ENCODE results near the gene CAB39. TPM values are rescaled to one million over a fixed set of nuclear protein-coding genes. Genes with fewer than 3 reads are reported as not detected.

CAB39 gene
- polyA plus RNA-seq, 1 of the 3 experiments (the other 2 are of a cell fraction), result 15.7 TPM

DNA sequence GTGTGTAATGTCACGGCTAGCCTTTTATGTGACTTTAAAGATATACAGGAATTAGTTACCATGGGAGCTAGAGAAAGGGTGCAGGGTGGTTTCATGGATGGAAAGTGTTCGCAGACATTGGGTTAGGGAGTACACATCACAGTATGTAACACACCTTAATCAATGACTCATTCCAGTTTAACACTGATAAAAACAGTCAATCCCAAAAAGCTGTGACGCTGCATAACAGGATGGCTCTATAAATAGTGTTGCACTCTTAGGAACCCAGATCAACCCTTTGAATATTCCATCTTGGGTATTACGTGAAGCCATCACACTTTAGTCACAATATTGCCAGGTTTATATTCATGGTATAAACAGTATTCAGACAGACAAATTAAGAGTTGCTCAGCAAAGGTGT is 33.6 kb downstream of the CAB39 start (continued):
- TF ChIP-seq MXI1 (IDR thresholded peaks at IDR 0.05; ENCODE audit: low read depth, low read length), result no peak
- no peak for TF ChIP-seq EZH2phosphoT487 (IDR thresholded peaks at IDR 0.05; ENCODE audit: borderline replicate concordance, low read depth)
- TF ChIP-seq SIN3A (IDR thresholded peaks at IDR 0.05; ENCODE audit: borderline replicate concordance, low read depth, low read length), result no peak
- TF ChIP-seq FOXM1 (IDR thresholded peaks at IDR 0.05; ENCODE audit: low read depth), result no peak

DNA sequence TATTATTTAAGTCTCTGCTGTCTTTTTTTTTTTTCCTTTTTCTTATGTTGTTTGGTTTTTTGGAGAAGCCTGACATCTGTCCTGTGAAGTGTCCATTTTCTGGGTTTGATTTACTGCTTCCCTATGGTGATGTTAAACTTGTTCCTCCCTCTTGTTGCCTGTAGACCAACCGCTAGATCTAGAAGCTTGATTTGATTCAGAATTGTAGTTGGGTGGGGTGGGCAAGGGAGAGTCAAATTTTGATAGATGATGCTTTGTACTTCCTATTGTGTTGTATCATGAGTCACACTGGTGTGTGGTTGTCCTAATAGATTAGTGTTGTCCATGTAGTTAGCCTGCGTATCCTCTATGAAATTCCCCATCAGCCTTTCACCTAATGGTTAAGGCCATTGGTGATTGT is 35.4 kb downstream of the CAB39 start:
- WGBS (ENCODE audit: low lambda C conversion rate), result 97% methylated on average over 2 of the region's 2 CpGs
- Histone ChIP-seq H3K36me3 (replicated peaks in 1 of 2; ENCODE audit: control insufficient read depth in 1 of 2, insufficient read depth in 2 of 2, low read length in 1 of 2) (peaks cover 4 to 26% of the 10 kb centered on the region in 2 experiments), H3K4me1 (ENCODE audit: control insufficient read depth in 1 of 2, insufficient read depth in 2 of 2, low read depth in 1 of 2, low read length in 1 of 2) (no peaks in the 10 kb centered on the region; a peak in 1 of 4 replicates), H3K27ac (ENCODE audit: low read depth in 2 of 2, low read length in 1 of 2) (no peak overlapping the region), H3K9ac (no peak overlapping the region), H3K4me3 (ENCODE audit: low read depth in 2 of 2, low read length in 1 of 2) (no peak overlapping the region), H3F3A (replicated peaks; ENCODE audit: insufficient read depth) (no peaks in the 10 kb centered on the region), H2AFZ (ENCODE audit: low read depth) (no peak overlapping the region), H3K9me2 (no peaks in the 10 kb centered on the region), H4K20me1 (ENCODE audit: insufficient read depth) (peaks cover 12% of the 10 kb centered on the region), H3K79me2 (ENCODE audit: insufficient read depth) (peaks cover 89% of the 10 kb centered on the region), H3K27me3 (ENCODE audit: insufficient read depth) (no peaks in the 10 kb centered on the region), H3K4me2 (no peak overlapping the region), H3K9me3 (no peaks in the 10 kb centered on the region)
- CTCF ChIA-PET, result no interaction called here
- DNase-seq, result no peak
- TF ChIP-seq GABPA (IDR thresholded peaks at IDR 0.05; ENCODE audit: low read depth) (no peak), GATA2 (CRISPR knock-in tag; IDR thresholded peaks at IDR 0.05) (no peak)
- TF ChIP-seq, protein P1, sequence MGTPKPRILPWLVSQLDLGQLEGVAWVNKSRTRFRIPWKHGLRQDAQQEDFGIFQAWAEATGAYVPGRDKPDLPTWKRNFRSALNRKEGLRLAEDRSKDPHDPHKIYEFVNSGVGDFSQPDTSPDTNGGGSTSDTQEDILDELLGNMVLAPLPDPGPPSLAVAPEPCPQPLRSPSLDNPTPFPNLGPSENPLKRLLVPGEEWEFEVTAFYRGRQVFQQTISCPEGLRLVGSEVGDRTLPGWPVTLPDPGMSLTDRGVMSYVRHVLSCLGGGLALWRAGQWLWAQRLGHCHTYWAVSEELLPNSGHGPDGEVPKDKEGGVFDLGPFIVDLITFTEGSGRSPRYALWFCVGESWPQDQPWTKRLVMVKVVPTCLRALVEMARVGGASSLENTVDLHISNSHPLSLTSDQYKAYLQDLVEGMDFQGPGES (IDR thresholded peaks at IDR 0.05; ENCODE audit: low read depth, low read length), result no peak
- POLR2A ChIA-PET, result no interaction called here

DNA sequence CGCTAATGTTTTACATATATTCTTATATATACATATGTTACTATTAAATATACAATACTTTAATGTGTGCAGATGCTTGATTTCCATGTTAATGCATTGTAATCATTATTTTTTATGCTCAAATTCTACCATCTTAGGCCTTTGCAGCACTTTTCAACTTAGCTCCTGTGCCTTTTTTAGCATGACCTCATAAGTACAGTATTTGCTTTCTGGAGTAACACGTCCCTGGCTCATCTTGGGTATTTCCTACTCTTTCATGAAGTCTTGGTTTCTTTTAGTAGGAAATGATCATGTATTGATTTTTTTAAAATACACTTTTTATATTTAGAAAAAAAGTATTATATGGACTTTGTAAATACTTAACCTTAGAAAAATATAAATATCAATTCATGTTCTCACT is 36.5 kb downstream of the CAB39 start:
- WGBS (ENCODE audit: low lambda C conversion rate), result 87% methylated on average over 2 of the region's 2 CpGs
- Histone ChIP-seq H3K27me3 (ENCODE audit: insufficient read depth) (no peaks in the 10 kb centered on the region), H3K4me3 (ENCODE audit: low read depth in 2 of 2, low read length in 1 of 2) (no peak overlapping the region), H3K27ac (ENCODE audit: low read depth in 2 of 2, low read length in 1 of 2) (no peak overlapping the region), H4K20me1 (ENCODE audit: insufficient read depth) (peaks cover 12% of the 10 kb centered on the region; the same call in 1 of the 2 replicates), H2AFZ (ENCODE audit: low read depth) (no peak overlapping the region), H3K4me1 (ENCODE audit: control insufficient read depth in 1 of 2, insufficient read depth in 2 of 2, low read depth in 1 of 2, low read length in 1 of 2) (no peaks in the 10 kb centered on the region; a peak in 1 of 4 replicates), H3K79me2 (ENCODE audit: insufficient read depth) (peaks cover 92% of the 10 kb centered on the region), H3K36me3 (replicated peaks in 1 of 2; ENCODE audit: control insufficient read depth in 1 of 2, insufficient read depth in 2 of 2, low read length in 1 of 2) (peaks cover 4 to 26% of the 10 kb centered on the region in 2 experiments), H3K9ac (no peak overlapping the region), H3K9me2 (no peaks in the 10 kb centered on the region), H3K4me2 (no peak overlapping the region), H3F3A (replicated peaks; ENCODE audit: insufficient read depth) (no peaks in the 10 kb centered on the region), H3K9me3 (no peaks in the 10 kb centered on the region)
- ChIA-PET POLR2A (no interaction called here), CTCF (no interaction called here)
- DNase-seq, result no peak
- TF ChIP-seq MXI1 (IDR thresholded peaks at IDR 0.05; ENCODE audit: low read depth, low read length), result no peak
- no peak for TF ChIP-seq RFX5 (IDR thresholded peaks at IDR 0.05; ENCODE audit: low read length)
- no peak for TF ChIP-seq EZH2phosphoT487 (IDR thresholded peaks at IDR 0.05; ENCODE audit: borderline replicate concordance, low read depth)
- no peak for TF ChIP-seq TCF12 (IDR thresholded peaks at IDR 0.05)
- TF ChIP-seq, protein P1 (IDR thresholded peaks at IDR 0.05; ENCODE audit: low read depth, low read length), result no peak
- TF ChIP-seq GABPA (IDR thresholded peaks at IDR 0.05; ENCODE audit: low read depth), result no peak
- no peak for TF ChIP-seq NFIC (IDR thresholded peaks at IDR 0.05; ENCODE audit: borderline replicate concordance)
- no peak for TF ChIP-seq EP300 (IDR thresholded peaks at IDR 0.05; ENCODE audit: borderline replicate concordance in 1 of 2, low read depth in 1 of 2, low read length in 1 of 2)
- TF ChIP-seq POLR2AphosphoS5 (IDR thresholded peaks at IDR 0.05; ENCODE audit: low read depth, low read length), result no peak
- TF ChIP-seq RXRA (IDR thresholded peaks at IDR 0.05; ENCODE audit: borderline replicate concordance, low read depth), result no peak
- TF ChIP-seq SMC3 (IDR thresholded peaks at IDR 0.05; ENCODE audit: low read depth, low read length), result no peak
- no peak for TF ChIP-seq JUND (IDR thresholded peaks at IDR 0.05)
- TF ChIP-seq, protein P2, sequence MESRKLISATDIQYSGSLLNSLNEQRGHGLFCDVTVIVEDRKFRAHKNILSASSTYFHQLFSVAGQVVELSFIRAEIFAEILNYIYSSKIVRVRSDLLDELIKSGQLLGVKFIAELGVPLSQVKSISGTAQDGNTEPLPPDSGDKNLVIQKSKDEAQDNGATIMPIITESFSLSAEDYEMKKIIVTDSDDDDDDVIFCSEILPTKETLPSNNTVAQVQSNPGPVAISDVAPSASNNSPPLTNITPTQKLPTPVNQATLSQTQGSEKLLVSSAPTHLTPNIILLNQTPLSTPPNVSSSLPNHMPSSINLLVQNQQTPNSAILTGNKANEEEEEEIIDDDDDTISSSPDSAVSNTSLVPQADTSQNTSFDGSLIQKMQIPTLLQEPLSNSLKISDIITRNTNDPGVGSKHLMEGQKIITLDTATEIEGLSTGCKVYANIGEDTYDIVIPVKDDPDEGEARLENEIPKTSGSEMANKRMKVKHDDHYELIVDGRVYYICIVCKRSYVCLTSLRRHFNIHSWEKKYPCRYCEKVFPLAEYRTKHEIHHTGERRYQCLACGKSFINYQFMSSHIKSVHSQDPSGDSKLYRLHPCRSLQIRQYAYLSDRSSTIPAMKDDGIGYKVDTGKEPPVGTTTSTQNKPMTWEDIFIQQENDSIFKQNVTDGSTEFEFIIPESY (IDR thresholded peaks at IDR 0.05; ENCODE audit: borderline replicate concordance, low read depth), result no peak
- TF ChIP-seq, protein P3, sequence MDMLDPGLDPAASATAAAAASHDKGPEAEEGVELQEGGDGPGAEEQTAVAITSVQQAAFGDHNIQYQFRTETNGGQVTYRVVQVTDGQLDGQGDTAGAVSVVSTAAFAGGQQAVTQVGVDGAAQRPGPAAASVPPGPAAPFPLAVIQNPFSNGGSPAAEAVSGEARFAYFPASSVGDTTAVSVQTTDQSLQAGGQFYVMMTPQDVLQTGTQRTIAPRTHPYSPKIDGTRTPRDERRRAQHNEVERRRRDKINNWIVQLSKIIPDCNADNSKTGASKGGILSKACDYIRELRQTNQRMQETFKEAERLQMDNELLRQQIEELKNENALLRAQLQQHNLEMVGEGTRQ (IDR thresholded peaks at IDR 0.05; ENCODE audit: borderline replicate concordance, low read depth, low read length), result no peak
- no peak for TF ChIP-seq FOXM1 (IDR thresholded peaks at IDR 0.05; ENCODE audit: low read depth)
- no peak for TF ChIP-seq YY1 (IDR thresholded peaks at IDR 0.05; ENCODE audit: low read depth)
- TF ChIP-seq FOXJ3 (CRISPR knock-in tag; IDR thresholded peaks at IDR 0.05), result no peak

All from SK-N-SH (cell line).